ENCODE data around the gene TBX2.

The TBX2 gene

GRCh38 chr17:61368832-61369450 is 30.7 kb upstream of the TBX2 start:
- DNase-seq (ENCODE audit: low read depth): no peak

DNA sequence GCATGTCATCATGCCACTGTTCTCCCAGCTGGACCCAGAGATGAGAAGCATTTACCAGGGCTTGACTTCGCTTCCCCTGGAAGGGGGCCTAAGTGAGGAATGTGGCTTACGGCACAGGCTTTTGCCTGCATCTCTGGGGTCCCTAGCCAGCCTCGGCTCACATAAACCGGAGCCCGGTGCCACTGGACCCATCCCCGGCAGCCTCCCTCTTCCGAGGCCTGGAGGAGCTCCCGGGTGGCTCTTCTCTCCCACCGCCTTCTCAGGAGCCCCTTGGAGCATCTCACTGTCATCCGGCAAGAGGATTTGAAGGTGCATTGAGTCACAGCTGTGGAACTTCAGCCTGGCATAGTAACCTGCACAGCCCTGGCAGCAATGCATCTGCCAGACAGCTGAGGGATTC is 29.9 kb upstream of the TBX2 start:
- DNase-seq (ENCODE audit: low read depth): no peak

GRCh38 chr17:61371179-61371578 is 28.5 kb upstream of the TBX2 start:
- DNase-seq (ENCODE audit: low read depth): no peak

- no peak for DNase-seq (ENCODE audit: low read depth)
Measured at GRCh38 chr17:61371606-61372005, 28.0 kb upstream of the TBX2 start.

DNA sequence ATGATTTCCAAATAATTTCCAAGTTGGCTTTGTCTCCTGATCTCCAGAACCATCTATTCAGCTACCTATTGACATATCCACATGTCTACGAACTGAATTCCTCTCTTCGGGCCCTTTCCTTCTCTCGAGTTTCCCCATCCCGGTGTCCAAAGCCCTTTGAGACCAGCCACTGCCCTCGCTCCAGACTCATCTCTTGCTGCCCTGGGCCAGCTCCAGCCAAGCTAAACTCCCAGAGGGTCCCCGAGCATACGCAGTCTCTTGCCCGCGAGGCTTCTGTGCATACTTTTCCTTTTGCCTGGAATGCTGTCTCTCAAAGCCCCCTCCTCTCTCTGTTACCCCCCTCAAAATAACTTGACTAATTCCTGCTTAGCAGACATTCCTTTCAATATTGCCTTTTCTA is 27.2 kb upstream of the TBX2 start:
- no peak for DNase-seq (ENCODE audit: low read depth)

DNA sequence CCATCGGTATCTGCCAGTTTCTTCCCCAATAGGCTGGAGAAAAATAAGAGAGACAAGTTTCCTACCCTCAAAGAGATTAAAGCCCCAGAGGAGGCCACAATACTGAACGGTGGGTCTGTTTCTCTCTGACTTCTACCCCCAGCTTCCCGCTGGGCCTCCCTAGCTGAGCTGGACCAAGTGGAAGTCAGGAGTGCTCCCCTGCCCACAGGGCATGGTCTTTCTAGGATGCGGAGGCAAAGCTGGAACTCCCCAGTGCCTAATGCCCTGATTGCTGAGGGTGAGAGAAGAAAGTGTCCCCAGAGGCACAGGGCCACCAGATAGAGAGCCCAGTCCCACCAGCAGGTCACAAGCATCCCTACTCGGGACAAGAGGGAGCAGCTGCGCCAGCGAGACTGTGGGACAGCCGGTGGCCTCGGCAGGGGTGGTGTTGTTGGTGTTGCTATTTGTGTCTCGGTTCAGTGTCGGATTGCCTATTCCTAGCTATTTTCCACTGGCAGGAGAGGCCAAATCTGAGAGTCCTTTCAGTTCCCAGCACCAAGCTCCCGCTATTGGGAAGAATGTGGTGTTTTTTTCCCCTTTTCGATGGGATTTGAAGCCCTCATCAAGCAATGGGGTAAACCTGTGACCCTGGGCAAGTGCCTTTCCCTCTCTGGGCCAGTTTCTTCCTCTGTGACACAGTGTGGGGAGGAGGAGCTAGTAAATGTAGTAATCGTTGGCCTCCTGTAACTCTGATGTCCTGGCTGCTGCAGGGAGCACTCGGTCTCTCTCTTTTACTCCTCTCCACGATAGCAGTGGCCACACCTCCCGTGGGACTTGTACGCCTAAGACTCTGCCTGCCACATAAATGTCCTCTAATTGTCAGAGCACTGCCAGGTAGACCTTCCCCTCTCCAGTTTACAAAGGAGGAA is 22.5 kb upstream of the TBX2 start:
- no peak for DNase-seq (ENCODE audit: low read depth)

DNA sequence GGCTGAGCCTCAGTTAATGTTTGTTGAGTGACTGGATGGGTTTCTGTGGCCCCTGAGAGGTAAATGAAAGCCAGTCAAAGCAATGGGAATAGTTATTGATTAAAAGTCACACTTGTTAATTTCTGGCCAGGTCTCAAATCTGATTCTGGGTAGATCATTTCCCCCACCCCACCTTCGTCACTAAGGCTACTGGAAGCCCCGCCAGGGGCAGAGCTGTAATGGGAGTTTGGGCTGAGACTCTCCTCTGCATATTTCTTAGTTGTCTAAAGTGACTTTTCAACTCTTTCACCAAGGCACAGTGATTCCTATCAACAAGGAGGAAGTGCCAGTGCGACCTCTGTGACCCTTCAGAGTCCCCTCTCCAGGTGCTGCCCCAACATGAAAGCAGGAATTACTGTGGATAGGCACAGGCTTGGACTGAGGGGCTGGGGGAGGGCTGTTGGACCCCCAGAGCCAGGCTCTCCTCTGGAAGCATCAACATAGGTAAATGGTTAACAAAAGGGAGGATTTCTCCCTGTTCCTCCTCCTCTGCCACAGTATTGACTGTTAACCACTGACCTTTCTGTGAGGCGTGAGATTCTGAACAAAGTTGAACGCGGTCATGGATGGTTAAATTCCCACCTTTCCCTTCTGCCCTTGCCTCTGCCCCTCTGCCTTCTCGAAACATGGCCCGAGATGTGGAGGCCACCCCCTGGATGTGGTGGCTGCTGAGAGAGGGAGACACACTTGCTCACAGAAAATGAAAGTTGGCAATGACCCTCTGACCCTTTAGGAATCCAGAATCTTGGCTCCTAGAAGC is 20.8 kb upstream of the TBX2 start:
- DNase-seq (ENCODE audit: low read depth): no peak

DNA sequence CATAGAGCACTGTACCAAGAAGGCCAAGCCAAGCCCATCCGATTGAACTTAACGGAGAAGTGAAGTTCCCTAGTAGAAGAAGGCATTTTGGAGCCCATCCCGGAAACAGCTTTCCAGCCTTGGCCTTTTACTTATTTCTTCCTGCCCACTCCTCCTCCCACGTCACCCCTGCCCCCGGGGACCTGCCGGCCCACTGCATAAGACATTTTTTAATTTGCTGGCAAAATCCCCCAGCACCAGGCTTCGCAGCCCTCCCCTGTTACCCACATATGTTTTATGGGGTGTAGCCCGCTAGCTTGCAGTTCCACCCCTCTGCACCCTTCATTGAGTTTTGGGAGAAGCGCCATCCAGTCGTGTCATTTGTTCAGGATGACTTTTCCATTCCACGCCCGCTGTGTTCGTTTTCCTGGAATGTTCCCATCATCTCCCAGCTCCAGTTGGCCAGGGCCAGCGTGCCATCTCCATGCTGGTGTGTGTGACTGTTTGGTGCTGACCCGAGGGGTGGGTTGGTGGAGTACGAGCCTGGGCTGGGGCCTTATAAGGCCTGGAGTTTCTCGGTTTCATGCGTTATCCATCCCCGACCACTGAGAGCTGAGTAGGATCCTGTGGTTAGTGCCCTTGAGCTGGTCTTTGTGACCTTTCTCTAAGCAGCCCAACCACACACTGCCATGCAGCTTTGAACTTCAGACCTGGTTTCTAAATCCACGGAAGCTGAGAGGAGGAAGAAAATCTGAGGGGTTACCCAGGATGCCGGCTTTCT is 20.0 kb upstream of the TBX2 start:
- DNase-seq (ENCODE audit: low read depth): no peak

DNA sequence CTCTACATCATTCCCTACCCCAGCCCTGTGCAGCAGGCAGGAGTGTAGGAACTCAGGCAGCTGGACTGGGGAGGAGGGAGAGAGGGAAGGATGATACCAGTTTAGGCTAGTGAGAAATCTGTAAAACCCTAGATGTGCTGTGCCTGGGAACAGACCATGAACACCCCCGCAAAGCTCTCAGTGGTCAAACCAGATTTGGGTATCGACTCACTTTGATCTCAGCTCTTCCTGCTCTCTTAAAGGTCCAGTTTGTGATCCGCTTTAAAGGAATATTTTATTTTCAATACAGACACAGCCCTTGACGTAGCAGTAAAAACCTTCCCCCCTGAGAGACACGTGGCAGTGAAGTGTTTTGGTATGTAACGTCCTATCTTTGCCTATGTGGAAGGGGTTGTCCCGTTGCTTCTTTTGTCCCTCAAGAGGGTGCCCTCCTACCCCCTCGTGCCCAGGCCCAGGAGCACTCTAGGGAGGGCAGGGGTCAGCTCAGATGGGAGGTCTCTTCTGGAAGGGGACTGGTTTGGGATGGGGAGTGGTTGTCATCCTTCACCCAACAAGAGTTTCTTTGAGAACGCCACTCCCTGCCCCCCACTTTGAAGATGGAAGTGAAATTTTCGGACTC is 19.3 kb upstream of the TBX2 start:
- DNase-seq (ENCODE audit: low read depth): no peak

DNA sequence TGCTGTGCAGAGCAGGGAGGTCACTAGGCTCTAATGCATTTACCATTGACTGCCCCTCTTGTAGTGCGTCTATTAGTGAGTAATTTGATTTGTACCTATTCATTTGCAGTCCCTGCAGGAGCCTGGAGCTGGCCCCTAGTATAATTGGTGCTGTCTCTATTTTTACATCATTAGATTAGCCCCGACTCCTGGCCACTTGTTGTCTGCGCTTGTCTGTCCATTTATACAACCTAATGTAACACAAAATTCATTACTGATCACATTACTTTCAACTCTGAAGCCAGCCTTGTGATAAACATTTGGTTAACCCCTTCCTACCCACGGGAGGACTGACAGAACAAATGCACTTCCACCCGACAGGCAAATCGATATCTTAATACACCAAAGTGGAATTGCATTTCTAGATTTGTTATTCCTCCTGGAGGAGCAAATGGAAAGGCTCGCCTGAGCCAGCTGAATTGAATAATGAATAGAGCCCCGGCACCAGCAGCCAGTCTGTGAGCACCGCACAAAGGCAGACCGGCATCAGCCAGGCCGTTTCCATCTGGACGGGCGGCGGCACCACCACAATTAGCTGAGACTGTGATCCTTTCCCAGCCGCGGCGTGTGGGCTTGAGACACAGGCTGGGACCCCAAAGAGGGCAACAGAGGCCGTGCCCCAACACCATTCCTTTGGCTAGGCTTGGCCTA is 18.7 kb upstream of the TBX2 start:
- no peak for DNase-seq (ENCODE audit: low read depth)

- no peak for DNase-seq (ENCODE audit: low read depth)
Measured at GRCh38 chr17:61381537-61381936, 18.1 kb upstream of the TBX2 start.

- no peak for DNase-seq (ENCODE audit: low read depth)
Measured at GRCh38 chr17:61382796-61383688, 16.6 kb upstream of the TBX2 start.

DNA sequence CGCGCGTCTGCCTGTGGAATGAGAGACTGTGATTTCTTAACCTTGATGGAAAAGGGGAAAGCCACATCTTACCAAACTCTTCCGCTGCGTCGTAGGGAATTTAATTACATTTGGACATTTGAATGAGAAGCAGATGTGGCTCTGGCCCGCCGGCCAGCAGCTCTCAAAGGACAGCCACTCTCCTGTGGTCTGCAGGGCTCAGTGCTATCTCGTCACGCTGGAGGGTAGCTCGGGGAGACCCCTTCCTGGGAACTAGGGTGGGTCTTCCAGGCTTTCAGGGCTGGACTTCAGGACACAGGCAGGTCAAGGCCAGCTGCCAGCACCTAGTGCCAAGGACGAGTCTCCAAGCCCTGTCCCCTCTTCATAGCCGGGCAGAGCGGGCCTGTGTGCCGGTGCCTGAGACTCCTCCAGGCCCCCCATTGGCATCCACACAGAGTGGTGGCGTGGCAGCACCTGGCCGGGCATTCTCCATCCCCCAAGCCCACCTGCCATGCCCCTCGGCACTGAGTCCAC is 15.9 kb upstream of the TBX2 start:
- peak; percentile 37 for DNase-seq (ENCODE audit: low read depth)

DNA sequence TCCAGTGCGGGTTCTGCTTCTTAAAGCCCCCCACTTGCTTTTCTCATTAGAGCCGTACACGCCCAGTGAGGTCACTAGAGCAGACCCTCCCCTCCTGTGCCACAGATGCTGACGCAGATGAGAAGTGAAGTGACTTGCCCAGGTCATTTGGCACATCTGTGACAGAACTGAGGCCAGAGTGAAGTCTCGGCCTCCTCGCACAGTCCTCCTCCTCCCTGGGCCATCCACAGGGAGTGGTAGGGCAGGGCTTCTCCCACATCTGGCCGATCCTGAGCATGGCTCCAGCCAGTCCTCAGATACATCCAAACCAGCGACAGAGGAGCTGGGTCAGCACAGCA is 15.3 kb upstream of the TBX2 start:
- no peak for DNase-seq (ENCODE audit: low read depth)

GRCh38 chr17:61384692-61385576 is 14.7 kb upstream of the TBX2 start:
- no peak for DNase-seq (ENCODE audit: low read depth)

DNA sequence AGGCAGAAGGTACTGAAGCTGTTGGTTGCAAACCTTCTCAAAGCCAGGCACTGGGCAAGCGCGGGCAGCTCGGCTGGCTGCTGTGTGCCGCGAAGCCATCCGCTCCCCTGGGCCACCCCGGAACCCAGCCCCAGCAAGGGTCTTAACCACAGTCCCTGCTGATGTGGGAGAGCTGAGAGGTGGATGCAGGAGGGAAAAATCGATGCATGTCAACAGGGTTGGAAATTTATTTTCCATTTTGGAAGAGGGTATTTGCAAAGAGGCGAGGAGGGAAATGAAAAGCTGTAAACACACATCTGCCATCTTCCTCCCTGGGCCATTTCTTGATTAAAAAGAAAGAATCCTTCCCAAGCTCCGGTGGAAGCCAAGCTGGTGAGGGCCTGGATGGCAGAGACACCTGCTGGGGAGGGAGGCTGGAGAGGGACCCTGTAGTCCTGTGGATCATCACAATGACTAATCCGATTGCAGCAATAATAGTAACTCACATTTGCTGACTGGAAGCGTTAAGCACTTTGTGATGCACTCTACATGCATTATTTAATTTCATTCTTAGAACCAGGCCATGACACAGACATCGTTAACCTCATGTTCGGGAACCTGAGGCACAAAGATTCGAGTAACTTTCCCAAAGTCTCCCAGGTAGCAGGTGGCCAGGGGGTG is 13.9 kb upstream of the TBX2 start:
- DNase-seq (ENCODE audit: low read depth): no peak

- no peak for DNase-seq (ENCODE audit: low read depth)
Measured at GRCh38 chr17:61386251-61386650, 13.4 kb upstream of the TBX2 start.

DNA sequence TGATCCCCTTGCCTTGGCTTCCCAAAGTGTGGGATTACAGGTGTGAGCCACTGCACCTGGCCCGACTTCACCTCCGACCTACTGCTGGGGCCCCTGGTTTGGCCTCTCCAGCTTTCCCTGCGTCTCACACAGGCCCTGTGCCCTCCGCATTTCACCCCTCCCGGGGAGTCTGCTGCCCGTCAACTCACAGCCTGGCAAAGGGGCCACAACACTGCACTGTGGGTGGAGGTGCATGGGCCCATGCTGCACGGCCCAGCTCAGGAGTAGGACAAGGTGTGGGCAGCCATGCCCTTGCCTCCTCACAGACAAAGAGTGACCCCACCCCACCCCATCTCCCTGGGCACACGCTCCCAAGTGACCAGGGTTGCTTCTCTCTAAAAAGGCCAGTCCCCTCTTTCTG is 12.6 kb upstream of the TBX2 start:
- DNase-seq (ENCODE audit: low read depth): no peak

Data from GM04503 (cell line).